Heart left ventricle (tissue), 13 donors: Measurements from ENCODE around the gene VPS52.
A peak's percentile ranks its signal among the peaks of the same experiment; 100 is the strongest.

Experiments used
- POLR2A ChIP-seq, 2 donors: fragments of 450-650 bp; IDR thresholded peaks; one replicate each; pipeline ENCODE4 v1.6.1; 2017; ENCODE audit warnings: antibody characterized with exemption in 2 of 2, mild to moderate bottlenecking in 2 of 2, moderate library complexity in 2 of 2
- TF ChIP-seq, protein P1 (sequence below), 12 donors: fragments of 200-600 bp; sonication (generic) in 4 of 12; IDR thresholded peaks; one replicate each; pipeline versions ENCODE4 v1.5.0 to v1.8.0; 2018 to 2022; ENCODE audit warnings: antibody characterized with exemption in 12 of 12, mild to moderate bottlenecking in 5 of 12
- donor health status: ischemic (EF 13 %, LVEDD 7.1; RV severe dilation, severe dysfunction).
- donor health status: DM: no; HTN: yes; CAD: no.
- donor health status: DM: no; HTN: no; CAD: no.
- donor health status: ischemic (EF 25% LVEDD 6.9; RV normal size, moderate dysfunction).
- donor health status: ischemic (EF 25% LVEDD 5.7; RV mildly dilated, moderate dysfunction).
- donor health status: ischemic (EF 35%, LVEDD 5.7; RV mildly dilated, moderate dysfunction).
- donor health status: nonischemic (EF 11% LVEDD 7.7; RV severe dilation, severe dysfunction).
- donor health status: DM: yes; HTN: yes; CAD: no.
- donor health status: PGD.
- donor health status: ischemic (EF 29% LVEDD 5.4; RV normal size, mild dysfunction).
- donor health status: nonischemic (EF 23%, LVEDD 6.1; RV moderate dilation, normal function).

DNA sequence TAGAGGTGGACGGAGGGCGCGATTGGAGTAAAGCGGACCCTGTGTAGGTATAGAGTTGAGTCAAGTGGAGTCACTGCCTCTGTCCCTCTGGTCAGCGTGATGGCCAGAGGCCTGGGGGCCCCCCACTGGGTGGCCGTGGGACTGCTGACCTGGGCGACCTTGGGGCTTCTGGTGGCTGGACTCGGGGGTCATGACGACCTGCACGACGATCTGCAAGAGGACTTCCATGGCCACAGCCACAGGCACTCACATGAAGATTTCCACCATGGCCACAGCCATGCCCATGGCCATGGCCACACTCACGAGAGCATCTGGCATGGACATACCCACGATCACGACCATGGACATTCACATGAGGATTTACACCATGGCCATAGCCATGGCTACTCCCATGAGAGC, 70.5 kb downstream of the VPS52 start:
- no peak for TF ChIP-seq POLR2A (IDR thresholded peaks at IDR 0.05)
- TF ChIP-seq, protein P1, sequence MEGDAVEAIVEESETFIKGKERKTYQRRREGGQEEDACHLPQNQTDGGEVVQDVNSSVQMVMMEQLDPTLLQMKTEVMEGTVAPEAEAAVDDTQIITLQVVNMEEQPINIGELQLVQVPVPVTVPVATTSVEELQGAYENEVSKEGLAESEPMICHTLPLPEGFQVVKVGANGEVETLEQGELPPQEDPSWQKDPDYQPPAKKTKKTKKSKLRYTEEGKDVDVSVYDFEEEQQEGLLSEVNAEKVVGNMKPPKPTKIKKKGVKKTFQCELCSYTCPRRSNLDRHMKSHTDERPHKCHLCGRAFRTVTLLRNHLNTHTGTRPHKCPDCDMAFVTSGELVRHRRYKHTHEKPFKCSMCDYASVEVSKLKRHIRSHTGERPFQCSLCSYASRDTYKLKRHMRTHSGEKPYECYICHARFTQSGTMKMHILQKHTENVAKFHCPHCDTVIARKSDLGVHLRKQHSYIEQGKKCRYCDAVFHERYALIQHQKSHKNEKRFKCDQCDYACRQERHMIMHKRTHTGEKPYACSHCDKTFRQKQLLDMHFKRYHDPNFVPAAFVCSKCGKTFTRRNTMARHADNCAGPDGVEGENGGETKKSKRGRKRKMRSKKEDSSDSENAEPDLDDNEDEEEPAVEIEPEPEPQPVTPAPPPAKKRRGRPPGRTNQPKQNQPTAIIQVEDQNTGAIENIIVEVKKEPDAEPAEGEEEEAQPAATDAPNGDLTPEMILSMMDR (IDR thresholded peaks at IDR 0.05): peak in 1 of 12 donors; percentile 0
